Measurements from ENCODE around the gene C18orf63. TPM values are rescaled to one million over a fixed set of nuclear protein-coding genes. Genes with fewer than 3 reads are reported as not detected.

Gene C18orf63
- total RNA-seq, 1 experiment from 2014 or later: not detected

DNA sequence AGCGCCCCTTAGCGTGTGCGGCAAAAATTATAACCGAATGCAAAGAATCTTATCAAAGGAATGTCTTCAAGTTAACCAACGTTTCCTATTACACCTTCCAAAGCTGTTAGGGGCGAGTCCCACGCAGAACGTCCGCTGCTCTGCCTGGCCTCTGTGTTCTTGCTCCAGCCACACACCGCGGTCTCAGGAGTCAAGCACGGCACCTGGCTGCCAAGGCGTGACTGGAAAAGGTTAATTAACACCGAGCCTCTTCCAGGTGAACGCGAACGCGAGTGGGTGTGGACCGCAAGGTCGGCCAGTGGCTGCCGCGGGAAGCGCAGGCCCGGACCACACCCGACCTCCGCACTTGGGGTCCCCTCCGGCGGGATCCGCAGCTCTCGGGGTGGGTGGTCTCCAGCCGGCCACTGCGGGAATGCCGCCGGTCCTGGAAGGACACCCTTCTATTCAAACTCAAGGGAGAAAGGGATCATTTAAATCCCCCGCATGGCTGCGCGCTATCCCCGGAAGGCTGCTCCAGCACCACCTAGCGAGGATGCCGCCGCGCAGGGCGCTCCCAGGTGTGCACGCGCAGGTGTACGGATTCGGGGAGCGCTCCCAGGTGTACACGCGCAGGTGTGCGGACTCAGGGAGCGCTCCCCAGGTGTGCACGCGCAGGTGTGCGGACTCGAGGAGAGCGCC is 24.7 kb upstream of the C18orf63 start:
- Histone ChIP-seq H3K36me3 (ENCODE audit: control insufficient read depth in 1 of 2, insufficient read depth in 2 of 2, low read length in 2 of 2) (no peaks in the 10 kb centered on the region), H3K9me3 (ENCODE audit: control insufficient read depth in 1 of 2, insufficient read depth in 1 of 2, low read depth in 1 of 2, low read length in 2 of 2) (0 out of 4 replicates have a peak, but pooled peaks cover 0 to 3% of the 10 kb centered on the region in 2 experiments), H4K20me1 (ENCODE audit: insufficient read depth) (no peaks in the 10 kb centered on the region), H3K27ac (ENCODE audit: low read depth, low read length) (peak overlapping the region; percentile 20; the same call in 1 of the 2 replicates), H3K4me1 (ENCODE audit: control insufficient read depth in 1 of 2, insufficient read depth in 2 of 2, low read length in 2 of 2) (peaks cover 7 to 19% of the 10 kb centered on the region in 2 experiments; a peak in 3 of 4 replicates), H3K9ac (ENCODE audit: low read length) (peak overlapping the region; percentile 52), H2AFZ (ENCODE audit: low read depth, low read length, poor library complexity, severe bottlenecking) (peak overlapping the region; percentile 68), H3K79me2 (ENCODE audit: insufficient read depth, low read length) (no peaks in the 10 kb centered on the region), H3K4me3 (replicated peaks in 1 of 2; ENCODE audit: low read depth in 1 of 2, low read length in 2 of 2) (peak overlapping the region; percentile 62 to 75), H3K9me2 (ENCODE audit: insufficient read depth) (no peaks in the 10 kb centered on the region), H3K4me2 (ENCODE audit: low read length) (peak overlapping the region; percentile 93), H3K27me3 (ENCODE audit: insufficient read depth, low read length) (no peaks in the 10 kb centered on the region)
- intact Hi-C loops (cut with micrococcal nuclease): loop anchor here (2.0 to 5.0 kb wide), 2 partner anchors 142 to 201 kb away; partner anchors contain the start of gene TIMM21
- RAD21 ChIA-PET (ENCODE audit: low non-redundant PET in 1 of 2, low total read pairs in 2 of 2, uncharacterized antibody in 2 of 2, unreplicated experiment in 2 of 2): no interaction called here
- peak; percentile 39 for DNase-seq (ENCODE audit: low read depth, low spot score)
- POLR2A ChIA-PET: no interaction called here
- BruUV-seq (replicated peaks): no TSS peak
- ATAC-seq: peak; percentile 71
- CTCF ChIA-PET: no interaction called here
- TF ChIP-seq EGR1 (IDR thresholded peaks at IDR 0.05; ENCODE audit: low read depth) (no peak), CEBPB (IDR thresholded peaks at IDR 0.05; ENCODE audit: low read depth) (no peak), RAD21 (IDR thresholded peaks at IDR 0.05; ENCODE audit: low read depth) (peak; percentile 18; the same call in 1 of the 2 replicates), ZFX (IDR thresholded peaks at IDR 0.05) (no peak), ELF1 (IDR thresholded peaks at IDR 0.05; ENCODE audit: borderline replicate concordance, low read depth) (no peak), CBX3 (IDR thresholded peaks at IDR 0.05; ENCODE audit: low read depth) (no peak), EZH2 (IDR thresholded peaks at IDR 0.05) (no peak), JUND (IDR thresholded peaks at IDR 0.05) (no peak)
- TF ChIP-seq, protein P1, sequence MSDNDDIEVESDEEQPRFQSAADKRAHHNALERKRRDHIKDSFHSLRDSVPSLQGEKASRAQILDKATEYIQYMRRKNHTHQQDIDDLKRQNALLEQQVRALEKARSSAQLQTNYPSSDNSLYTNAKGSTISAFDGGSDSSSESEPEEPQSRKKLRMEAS (IDR thresholded peaks at IDR 0.05): peak; percentile 61
- TF ChIP-seq, protein P2, sequence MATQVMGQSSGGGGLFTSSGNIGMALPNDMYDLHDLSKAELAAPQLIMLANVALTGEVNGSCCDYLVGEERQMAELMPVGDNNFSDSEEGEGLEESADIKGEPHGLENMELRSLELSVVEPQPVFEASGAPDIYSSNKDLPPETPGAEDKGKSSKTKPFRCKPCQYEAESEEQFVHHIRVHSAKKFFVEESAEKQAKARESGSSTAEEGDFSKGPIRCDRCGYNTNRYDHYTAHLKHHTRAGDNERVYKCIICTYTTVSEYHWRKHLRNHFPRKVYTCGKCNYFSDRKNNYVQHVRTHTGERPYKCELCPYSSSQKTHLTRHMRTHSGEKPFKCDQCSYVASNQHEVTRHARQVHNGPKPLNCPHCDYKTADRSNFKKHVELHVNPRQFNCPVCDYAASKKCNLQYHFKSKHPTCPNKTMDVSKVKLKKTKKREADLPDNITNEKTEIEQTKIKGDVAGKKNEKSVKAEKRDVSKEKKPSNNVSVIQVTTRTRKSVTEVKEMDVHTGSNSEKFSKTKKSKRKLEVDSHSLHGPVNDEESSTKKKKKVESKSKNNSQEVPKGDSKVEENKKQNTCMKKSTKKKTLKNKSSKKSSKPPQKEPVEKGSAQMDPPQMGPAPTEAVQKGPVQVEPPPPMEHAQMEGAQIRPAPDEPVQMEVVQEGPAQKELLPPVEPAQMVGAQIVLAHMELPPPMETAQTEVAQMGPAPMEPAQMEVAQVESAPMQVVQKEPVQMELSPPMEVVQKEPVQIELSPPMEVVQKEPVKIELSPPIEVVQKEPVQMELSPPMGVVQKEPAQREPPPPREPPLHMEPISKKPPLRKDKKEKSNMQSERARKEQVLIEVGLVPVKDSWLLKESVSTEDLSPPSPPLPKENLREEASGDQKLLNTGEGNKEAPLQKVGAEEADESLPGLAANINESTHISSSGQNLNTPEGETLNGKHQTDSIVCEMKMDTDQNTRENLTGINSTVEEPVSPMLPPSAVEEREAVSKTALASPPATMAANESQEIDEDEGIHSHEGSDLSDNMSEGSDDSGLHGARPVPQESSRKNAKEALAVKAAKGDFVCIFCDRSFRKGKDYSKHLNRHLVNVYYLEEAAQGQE (IDR thresholded peaks at IDR 0.05; ENCODE audit: low read depth): no peak
- TF ChIP-seq, protein P3, sequence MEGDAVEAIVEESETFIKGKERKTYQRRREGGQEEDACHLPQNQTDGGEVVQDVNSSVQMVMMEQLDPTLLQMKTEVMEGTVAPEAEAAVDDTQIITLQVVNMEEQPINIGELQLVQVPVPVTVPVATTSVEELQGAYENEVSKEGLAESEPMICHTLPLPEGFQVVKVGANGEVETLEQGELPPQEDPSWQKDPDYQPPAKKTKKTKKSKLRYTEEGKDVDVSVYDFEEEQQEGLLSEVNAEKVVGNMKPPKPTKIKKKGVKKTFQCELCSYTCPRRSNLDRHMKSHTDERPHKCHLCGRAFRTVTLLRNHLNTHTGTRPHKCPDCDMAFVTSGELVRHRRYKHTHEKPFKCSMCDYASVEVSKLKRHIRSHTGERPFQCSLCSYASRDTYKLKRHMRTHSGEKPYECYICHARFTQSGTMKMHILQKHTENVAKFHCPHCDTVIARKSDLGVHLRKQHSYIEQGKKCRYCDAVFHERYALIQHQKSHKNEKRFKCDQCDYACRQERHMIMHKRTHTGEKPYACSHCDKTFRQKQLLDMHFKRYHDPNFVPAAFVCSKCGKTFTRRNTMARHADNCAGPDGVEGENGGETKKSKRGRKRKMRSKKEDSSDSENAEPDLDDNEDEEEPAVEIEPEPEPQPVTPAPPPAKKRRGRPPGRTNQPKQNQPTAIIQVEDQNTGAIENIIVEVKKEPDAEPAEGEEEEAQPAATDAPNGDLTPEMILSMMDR (IDR thresholded peaks at IDR 0.05 in 2 of 3, conservative IDR thresholded peaks at IDR 0.05 in 1 of 3; ENCODE audit: borderline replicate concordance in 1 of 3, insufficient read depth in 1 of 3, low read depth in 2 of 3, low read length in 2 of 3): peak; percentile 17 to 38 (median 29); a peak in 3 of 6 replicates

All from HCT116 (cell line).